Activated naive CD4-positive, alpha-beta T cell treated with anti-CD3 and anti-CD28 coated beads, Interleukin-2, amount 50 U/mL, for 16 hours (primary cell): Measurements from ENCODE around the gene RBM12.
A peak's percentile ranks its signal among the peaks of the same experiment; 100 is the strongest.
"Not testable (repeated sequence)": the region's sequence is repeated elsewhere in the genome, so short reads cannot be mapped to it uniquely, and the experiment has no call there.

Experiments used
- DNase-seq: peaks from one replicate; pipeline ENCODE4 v3.0.0-alpha.2; 2020

Gene RBM12

GRCh38 chr20:35698298-35699126 is 33.8 kb upstream of the RBM12 start:
- no peak for DNase-seq

- no peak for DNase-seq
Measured at GRCh38 chr20:35697696-35698297, 33.1 kb upstream of the RBM12 start.

- DNase-seq, result no peak
Measured at GRCh38 chr20:35695978-35696377, 31.3 kb upstream of the RBM12 start.

- no peak for DNase-seq
Measured at GRCh38 chr20:35695245-35695749, 30.6 kb upstream of the RBM12 start.

GRCh38 chr20:35690265-35690664 is 25.6 kb upstream of the RBM12 start:
- no peak for DNase-seq

- DNase-seq, result not testable (repeated sequence)
Measured at GRCh38 chr20:35686872-35687271, 22.2 kb upstream of the RBM12 start.

GRCh38 chr20:35685368-35685767 is 20.7 kb upstream of the RBM12 start:
- not testable (repeated sequence) for DNase-seq

- DNase-seq, result no peak
Measured at GRCh38 chr20:35681960-35682359, 17.3 kb upstream of the RBM12 start.

- no peak for DNase-seq
Measured at GRCh38 chr20:35680452-35681183, 15.9 kb upstream of the RBM12 start.

- DNase-seq, result no peak
Measured at GRCh38 chr20:35674921-35675320, 10.2 kb upstream of the RBM12 start.

- no peak for DNase-seq
Measured at GRCh38 chr20:35673884-35674283, 9.2 kb upstream of the RBM12 start.

- no peak for DNase-seq
Measured at GRCh38 chr20:35669681-35670080, 5.0 kb upstream of the RBM12 start.

GRCh38 chr20:35669221-35669620 is 4.5 kb upstream of the RBM12 start:
- no peak for DNase-seq

GRCh38 chr20:35665949-35666288 is 1.2 kb upstream of the RBM12 start:
- no peak for DNase-seq

GRCh38 chr20:35663516-35664465 is 909 bp downstream of the RBM12 start:
- DNase-seq, result peak; percentile 69

- DNase-seq, result no peak
Measured at GRCh38 chr20:35662551-35662950, 2.1 kb downstream of the RBM12 start.

- DNase-seq, result no peak
Measured at GRCh38 chr20:35661908-35662307, 2.8 kb downstream of the RBM12 start.

- no peak for DNase-seq
Measured at GRCh38 chr20:35661053-35661452, 3.6 kb downstream of the RBM12 start.

- DNase-seq, result peak; percentile 63
Measured at GRCh38 chr20:35660122-35660937, 4.4 kb downstream of the RBM12 start.

GRCh38 chr20:35657271-35657670 is 7.4 kb downstream of the RBM12 start:
- DNase-seq, result no peak

- DNase-seq, result no peak
Measured at GRCh38 chr20:35654415-35654814, 10.3 kb downstream of the RBM12 start.

GRCh38 chr20:35653893-35654292 is 10.8 kb downstream of the RBM12 start:
- DNase-seq, result no peak
